Measurements from ENCODE around the gene LDLRAD2.
"Not testable (repeated sequence)": the region's sequence is repeated elsewhere in the genome, so short reads cannot be mapped to it uniquely, and the experiment has no call there.

LDLRAD2 gene, protein sequence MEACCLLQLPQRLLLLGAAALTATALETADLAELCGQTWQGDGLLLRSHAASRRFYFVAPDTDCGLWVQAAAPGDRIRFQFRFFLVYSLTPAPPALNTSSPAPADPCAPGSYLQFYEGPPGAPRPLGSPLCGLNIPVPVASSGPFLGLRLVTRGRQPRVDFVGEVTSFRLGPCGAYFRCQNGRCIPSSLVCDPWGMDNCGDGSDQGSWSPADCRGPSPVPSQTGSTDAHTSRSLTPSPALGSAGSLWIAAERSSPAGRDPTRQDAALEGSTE

DNA sequence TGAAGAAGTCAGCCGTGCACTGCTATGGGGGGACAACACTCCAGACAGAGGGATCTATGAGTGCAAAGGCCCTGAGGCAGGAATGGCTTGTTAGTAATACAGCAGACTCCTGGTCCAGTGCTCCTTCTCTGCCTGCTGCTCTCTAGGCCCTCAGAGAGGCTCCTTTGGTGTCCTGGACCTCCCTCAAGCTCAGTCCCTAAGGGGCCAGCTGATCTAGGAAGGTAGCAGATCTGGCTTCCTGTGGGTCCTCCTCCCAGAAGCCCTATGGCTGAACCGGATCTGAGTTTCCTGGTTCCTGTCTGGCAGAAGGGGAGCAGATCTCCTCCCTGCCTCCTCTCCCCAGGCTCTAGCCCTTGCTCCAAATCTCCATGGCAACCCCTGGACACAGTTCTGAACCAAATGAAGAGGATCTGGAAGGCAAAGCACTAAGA is at the start of gene LDLRAD2:
Gene LDLRAD2, plus strand, starts transcription at position 391 of the 431 bp plus-strand sequence. CDS start 187 bp downstream, outside the sequence.
- no peak for DNase-seq (ENCODE audit: low read depth in 1 of 2, low spot score in 1 of 2)

DNA sequence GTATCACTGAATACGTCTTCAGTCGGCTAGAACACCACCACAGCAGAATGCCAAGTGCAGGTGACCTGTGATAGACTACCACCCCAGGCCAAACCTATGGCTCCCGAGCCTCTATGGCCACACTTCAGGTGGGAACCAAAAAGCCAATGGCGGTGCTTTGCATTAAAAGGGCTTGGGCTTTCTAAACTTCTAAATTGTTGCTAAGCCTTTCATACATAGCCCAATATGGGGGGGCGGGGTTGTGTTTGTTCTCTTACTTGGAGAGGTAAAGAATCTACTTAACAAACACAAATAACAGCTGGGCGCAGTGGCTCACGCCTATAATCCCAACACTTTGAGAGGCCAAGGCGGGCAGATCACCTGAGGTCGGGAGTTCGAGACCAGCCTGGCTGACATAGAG is 48.8 kb upstream of the LDLRAD2 start:
- DNase-seq (ENCODE audit: low read depth in 1 of 2, low spot score in 1 of 2) = no peak

DNA sequence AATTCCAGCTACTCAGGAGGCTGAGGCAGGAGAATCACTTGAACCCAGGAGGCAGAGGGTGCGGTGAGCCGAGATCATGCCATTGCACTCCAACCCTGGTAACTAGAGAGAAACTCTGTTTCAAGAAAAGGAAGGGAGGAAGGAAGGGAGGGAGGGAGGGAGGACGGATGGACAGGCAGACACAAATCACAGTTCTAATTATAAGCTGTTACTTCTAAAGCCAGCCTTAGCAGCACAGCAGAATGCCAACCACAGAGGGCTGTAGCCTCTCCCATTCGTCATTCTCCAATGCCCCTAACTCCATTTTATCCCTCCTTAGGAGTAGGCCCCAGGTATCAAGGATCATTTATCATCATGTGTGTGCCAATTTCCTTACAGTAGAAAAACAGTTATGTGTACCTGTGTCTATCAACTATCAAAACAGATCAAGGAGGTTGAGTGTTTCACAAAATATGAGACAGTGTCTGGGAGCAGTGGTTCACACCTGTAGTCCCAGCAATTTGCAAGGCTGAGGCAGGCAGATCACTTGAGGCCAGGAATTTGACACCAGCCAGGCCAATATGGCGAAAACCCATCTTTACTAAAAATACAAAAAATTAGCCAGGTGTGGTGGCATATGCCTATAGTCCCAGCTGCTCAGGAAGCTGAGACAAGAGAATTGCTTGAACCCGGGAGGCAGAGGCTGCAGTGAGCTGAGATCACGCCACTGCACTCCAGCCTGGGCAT is 48.2 kb upstream of the LDLRAD2 start:
- no peak for DNase-seq (ENCODE audit: low read depth in 1 of 2, low spot score in 1 of 2)

DNA sequence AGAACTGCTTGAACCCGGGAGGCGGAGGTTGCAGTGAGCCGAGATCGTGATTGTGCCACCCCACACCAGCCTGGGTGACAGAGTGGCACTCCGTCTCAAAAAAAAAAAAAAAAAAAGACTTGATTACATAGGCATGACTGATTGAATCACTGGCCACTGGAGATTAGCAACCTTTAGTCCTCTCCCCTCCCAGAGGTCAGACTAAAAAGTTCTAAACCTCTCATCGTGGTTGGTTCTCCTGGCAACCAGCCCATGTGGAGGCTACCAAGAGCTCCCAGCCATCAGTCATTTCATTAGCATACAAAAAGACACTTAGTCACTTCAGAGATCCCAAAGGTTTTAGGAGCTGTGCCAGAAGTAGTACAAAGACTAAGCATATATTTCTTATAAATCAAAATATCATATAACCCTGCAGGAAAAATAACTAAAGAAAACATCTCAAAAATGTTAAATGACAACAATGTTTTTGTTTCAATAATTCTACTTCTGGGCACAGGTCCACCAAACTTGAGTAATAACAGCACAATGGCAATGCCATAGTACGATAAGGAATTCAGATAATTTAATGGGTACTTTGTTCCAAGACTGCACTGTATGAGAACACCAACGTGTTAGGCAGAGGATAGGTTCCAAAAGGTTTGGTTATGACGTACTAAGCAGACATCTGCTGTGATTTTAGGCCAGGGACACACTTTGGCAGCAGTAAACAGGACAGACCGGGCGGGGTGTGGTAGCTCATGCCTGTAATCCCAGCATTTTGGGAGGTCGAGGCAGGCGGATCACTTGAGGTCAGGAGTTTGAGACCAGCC is 47.2 kb upstream of the LDLRAD2 start:
- DNase-seq (ENCODE audit: low read depth in 1 of 2, low spot score in 1 of 2) = no peak

GRCh38 chr1:21766210-21766609 is 45.9 kb upstream of the LDLRAD2 start:
- DNase-seq (ENCODE audit: low read depth in 1 of 2, low spot score in 1 of 2) = no peak

DNA sequence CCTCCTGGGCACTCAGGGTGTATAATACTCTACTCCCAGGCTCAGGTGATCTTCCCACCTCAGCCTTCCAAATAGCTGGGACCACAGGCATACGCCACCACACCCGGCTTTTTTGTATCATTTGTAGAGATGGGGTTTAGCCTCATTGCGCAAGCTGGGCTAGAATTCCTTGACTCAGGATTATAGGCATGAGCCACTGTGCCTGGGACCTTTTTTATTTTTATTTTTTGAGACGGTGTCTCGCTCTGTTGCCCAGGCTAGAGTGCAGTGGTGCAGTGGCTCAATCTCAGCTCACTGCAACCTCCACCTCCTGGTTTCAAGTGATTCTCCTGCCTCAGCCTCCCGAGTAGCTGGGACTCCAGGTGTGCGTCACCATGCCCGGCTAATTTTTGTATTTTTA is 45.0 kb upstream of the LDLRAD2 start:
- DNase-seq (ENCODE audit: low read depth in 1 of 2, low spot score in 1 of 2) = not testable (repeated sequence)

DNA sequence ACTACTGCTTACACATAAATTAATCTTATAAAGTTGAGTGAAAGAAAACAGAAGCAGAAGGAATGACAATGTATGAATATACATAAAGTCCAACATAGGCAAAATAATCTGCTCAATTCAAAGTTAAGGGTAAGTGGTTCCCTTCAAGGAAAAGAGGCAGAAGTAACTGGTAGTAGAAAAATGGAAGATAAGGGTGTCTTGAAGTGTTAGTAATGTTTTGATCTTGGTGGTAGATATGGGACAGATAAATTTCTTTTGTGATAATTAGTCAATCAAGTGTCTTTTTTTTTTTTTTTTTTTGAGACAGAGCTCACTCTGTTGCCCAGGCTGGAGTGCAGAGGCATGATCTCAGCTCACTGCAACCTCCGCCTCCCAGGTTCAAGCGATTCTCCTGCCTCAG is 41.9 kb upstream of the LDLRAD2 start:
- DNase-seq (ENCODE audit: low read depth in 1 of 2, low spot score in 1 of 2) = no peak

GRCh38 chr1:21770602-21771001 is 41.5 kb upstream of the LDLRAD2 start:
- DNase-seq (ENCODE audit: low read depth in 1 of 2, low spot score in 1 of 2) = not testable (repeated sequence)

DNA sequence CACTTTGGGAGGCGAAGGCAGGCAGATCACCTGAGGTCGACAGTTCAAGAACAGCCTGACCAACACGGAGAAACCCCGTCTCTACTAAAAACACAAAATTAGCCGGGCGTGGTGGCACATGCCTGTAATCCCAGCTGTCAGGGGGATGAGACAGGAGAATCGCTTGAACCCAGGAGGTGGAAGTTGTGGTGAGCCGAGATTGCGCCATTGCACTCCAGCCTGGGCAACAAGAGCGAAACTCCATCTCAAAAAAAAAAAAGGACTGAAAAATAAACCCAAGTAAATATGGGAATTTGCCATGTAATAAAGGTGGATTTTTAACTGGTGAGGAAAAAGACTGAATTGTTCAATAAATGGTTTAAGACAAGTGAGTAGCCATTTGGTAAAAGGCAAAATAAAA is 40.4 kb upstream of the LDLRAD2 start:
- not testable (repeated sequence) for DNase-seq (ENCODE audit: low read depth in 1 of 2, low spot score in 1 of 2)

- DNase-seq (ENCODE audit: low read depth in 1 of 2, low spot score in 1 of 2) = no peak
These were observed 38.5 kb upstream of the LDLRAD2 start for GRCh38 chr1:21773585-21773984.

GRCh38 chr1:21774835-21775549 is 37.1 kb upstream of the LDLRAD2 start:
- no peak for DNase-seq (ENCODE audit: low read depth in 1 of 2, low spot score in 1 of 2)

GRCh38 chr1:21775550-21775914 is 36.5 kb upstream of the LDLRAD2 start:
- no peak for DNase-seq (ENCODE audit: low read depth in 1 of 2, low spot score in 1 of 2)

- no peak for DNase-seq (ENCODE audit: low read depth in 1 of 2, low spot score in 1 of 2)
These were observed 36.0 kb upstream of the LDLRAD2 start for GRCh38 chr1:21775985-21776562.

- not testable (repeated sequence) for DNase-seq (ENCODE audit: low read depth in 1 of 2, low spot score in 1 of 2)
These were observed 35.1 kb upstream of the LDLRAD2 start for GRCh38 chr1:21776925-21777324.

DNA sequence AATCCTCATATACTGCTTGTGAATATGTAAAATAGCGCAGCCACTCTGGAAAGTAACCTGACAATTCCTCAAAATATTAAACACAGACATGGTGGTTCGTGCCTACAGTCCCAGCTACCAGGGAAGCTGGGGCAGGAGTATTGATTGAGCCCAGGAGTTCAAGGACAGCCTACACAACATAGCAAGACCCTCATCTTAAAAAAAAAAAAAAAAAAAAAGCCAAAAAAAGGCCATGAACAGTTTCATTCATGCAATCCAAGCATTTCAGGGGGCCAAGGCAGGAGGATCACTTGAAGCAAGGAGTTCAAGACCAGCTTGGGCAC is 33.7 kb upstream of the LDLRAD2 start:
- no peak for DNase-seq (ENCODE audit: low read depth in 1 of 2, low spot score in 1 of 2)

DNA sequence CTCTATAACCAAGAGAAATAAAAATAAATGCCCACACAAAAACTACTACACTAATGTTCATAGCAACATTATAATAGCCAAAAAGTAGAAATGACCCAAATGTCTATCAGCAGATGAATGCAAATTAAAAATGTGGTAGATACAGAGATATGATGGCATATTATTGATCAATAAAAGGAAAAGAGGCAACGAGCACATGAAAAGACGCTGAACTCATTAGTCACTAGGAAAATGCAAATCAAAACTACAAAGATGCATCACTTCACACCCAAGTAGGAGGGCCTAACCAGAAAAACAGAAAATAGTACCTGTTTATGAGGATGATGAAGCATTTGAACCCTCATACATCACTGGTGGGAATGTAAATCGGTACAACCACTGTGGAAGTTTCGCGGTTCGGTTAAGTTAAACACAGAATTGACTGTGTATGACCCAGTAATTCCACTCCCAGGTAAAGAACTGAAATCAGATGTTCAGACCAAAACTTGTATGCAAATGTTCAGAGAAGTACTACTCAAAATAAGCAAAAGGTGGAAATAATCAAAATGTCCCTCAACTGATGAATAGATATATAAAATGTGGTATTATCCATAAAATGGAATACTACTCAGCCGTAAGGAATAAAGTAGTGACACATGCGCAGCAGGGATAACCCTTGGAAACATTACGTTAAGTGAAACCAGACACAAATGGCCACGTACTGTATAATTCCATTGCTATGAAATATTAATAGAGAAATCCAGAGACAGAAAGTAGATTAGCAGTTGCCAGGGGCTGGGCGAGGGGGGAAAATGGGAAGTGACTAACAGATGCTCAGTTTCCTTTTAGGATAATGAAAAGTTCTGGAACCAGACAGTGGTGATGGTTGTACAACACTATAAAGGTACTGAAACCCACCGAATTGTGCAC is 32.2 kb upstream of the LDLRAD2 start:
- DNase-seq (ENCODE audit: low read depth in 1 of 2, low spot score in 1 of 2) = no peak

GRCh38 chr1:21781815-21782348 is 30.2 kb upstream of the LDLRAD2 start:
- DNase-seq (ENCODE audit: low read depth in 1 of 2, low spot score in 1 of 2) = no peak

GRCh38 chr1:21782349-21782867 is 29.7 kb upstream of the LDLRAD2 start:
- peak in 1 of 2 donors; percentile 21 for DNase-seq (ENCODE audit: low read depth in 1 of 2, low spot score in 1 of 2)

DNA sequence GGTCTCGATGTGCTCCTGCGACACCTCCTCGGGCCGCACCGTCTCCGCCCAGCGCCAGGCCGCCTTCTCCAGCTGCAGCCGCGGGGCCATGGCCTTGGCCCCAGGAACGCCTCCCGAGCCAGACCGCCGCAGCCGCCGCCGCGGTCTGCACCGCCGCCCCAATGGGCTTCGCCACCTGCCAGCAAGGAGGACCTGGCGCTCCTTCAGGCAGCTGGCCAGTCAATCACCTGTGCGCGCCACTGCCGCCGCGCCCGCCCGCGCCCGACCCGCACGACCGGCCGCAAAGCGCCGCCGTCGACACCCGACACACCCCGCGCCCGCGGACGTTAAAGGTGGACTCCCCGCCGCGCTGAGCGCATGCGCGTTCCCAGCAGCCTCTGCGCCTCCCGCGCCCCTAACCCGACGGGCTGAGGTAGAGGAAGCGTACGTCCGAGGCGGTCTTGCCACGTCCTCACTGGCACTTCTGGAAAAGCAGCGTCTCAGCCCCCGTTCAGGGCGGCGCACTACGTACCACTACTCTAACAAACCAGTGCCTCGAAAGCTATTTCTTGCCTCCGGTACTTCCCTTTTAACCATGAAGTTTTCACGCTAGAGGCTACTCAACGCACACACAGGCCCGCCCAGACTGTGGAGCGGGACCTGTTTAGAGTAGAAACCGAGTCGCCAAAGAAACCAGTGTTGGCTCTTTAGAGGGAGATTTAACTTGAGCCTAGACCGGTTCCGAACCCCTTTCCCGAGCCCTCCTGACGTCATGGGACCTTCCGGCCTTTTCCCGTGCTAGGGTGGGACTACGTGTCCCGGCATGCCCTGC is 29.0 kb upstream of the LDLRAD2 start, which contains the start of gene USP48:
Gene USP48, minus strand, starts transcription at position 282 of the 811 bp plus-strand sequence. Its CDS starts 192 bp downstream, at position 90.
- DNase-seq (ENCODE audit: low read depth in 1 of 2, low spot score in 1 of 2) = peak; percentile 93 to 97
